ENCODE results near the gene ALDH16A1. TPM values are rescaled to one million over a fixed set of nuclear protein-coding genes. Genes with fewer than 3 reads are reported as not detected.

ALDH16A1 gene
- total and polyA plus RNA-seq, 10 of the 15 experiments (the other 5 are each of a cell fraction or from before 2014, with no cell fraction given), result 1.7 to 49.3 (median 18.1) TPM

DNA sequence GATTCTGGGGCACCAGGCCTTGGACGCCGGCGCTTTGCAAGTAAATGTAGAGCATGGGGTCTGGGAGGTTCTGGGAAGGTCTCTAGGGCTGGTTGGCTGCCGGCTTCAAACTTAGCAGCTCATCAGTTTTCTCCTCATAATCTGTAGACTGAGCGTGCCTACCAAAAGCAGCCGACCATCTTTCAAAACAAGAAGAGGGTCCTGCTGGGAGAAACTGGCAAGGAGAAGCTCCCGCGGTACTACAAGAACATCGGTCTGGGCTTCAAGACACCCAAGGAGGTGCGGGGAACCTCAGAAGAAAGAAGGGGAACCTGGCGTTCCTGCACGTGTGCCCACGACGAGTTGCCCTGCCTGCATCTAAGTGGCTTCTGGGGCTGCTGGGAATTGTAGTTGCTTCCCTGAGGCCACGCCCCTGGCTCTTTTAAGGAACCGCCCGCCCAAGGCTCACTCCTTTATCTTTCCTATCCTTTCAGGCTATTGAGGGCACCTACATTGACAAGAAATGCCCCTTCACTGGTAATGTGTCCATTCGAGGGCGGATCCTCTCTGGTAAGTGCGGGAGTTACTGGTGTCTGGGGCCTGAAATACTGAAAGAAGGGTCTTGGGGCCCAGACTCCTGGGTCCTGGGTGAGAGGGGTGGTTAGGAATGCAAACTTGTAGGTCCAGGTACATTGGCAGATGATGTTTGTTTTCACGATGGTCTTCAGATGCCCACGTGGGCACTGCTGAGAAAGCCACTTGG, 44.2 kb downstream of the ALDH16A1 start (continued):
- TF ChIP-seq, protein P1, sequence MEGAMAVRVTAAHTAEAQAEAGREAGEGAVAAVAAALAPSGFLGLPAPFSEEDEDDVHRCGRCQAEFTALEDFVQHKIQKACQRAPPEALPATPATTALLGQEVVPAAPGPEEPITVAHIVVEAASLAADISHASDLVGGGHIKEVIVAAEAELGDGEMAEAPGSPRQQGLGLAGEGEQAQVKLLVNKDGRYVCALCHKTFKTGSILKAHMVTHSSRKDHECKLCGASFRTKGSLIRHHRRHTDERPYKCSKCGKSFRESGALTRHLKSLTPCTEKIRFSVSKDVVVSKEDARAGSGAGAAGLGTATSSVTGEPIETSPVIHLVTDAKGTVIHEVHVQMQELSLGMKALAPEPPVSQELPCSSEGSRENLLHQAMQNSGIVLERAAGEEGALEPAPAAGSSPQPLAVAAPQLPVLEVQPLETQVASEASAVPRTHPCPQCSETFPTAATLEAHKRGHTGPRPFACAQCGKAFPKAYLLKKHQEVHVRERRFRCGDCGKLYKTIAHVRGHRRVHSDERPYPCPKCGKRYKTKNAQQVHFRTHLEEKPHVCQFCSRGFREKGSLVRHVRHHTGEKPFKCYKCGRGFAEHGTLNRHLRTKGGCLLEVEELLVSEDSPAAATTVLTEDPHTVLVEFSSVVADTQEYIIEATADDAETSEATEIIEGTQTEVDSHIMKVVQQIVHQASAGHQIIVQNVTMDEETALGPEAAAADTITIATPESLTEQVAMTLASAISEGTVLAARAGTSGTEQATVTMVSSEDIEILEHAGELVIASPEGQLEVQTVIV (IDR thresholded peaks at IDR 0.05; ENCODE audit: borderline replicate concordance, partially characterized antibody), result no peak
- TF ChIP-seq, protein P2, sequence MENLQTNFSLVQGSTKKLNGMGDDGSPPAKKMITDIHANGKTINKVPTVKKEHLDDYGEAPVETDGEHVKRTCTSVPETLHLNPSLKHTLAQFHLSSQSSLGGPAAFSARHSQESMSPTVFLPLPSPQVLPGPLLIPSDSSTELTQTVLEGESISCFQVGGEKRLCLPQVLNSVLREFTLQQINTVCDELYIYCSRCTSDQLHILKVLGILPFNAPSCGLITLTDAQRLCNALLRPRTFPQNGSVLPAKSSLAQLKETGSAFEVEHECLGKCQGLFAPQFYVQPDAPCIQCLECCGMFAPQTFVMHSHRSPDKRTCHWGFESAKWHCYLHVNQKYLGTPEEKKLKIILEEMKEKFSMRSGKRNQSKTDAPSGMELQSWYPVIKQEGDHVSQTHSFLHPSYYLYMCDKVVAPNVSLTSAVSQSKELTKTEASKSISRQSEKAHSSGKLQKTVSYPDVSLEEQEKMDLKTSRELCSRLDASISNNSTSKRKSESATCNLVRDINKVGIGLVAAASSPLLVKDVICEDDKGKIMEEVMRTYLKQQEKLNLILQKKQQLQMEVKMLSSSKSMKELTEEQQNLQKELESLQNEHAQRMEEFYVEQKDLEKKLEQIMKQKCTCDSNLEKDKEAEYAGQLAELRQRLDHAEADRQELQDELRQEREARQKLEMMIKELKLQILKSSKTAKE (IDR thresholded peaks at IDR 0.05; ENCODE audit: low read depth, poor library complexity, severe bottlenecking), result no peak
- no peak for TF ChIP-seq JUND (IDR thresholded peaks at IDR 0.05; ENCODE audit: low read depth, low read length)
- TF ChIP-seq TARDBP (IDR thresholded peaks at IDR 0.05; ENCODE audit: borderline replicate concordance), result no peak
- TF ChIP-seq ESRRA (IDR thresholded peaks at IDR 0.05; ENCODE audit: low read length), result no peak
- TF ChIP-seq GABPA (IDR thresholded peaks at IDR 0.05; ENCODE audit: low read depth), result no peak
- TF ChIP-seq, protein P3, sequence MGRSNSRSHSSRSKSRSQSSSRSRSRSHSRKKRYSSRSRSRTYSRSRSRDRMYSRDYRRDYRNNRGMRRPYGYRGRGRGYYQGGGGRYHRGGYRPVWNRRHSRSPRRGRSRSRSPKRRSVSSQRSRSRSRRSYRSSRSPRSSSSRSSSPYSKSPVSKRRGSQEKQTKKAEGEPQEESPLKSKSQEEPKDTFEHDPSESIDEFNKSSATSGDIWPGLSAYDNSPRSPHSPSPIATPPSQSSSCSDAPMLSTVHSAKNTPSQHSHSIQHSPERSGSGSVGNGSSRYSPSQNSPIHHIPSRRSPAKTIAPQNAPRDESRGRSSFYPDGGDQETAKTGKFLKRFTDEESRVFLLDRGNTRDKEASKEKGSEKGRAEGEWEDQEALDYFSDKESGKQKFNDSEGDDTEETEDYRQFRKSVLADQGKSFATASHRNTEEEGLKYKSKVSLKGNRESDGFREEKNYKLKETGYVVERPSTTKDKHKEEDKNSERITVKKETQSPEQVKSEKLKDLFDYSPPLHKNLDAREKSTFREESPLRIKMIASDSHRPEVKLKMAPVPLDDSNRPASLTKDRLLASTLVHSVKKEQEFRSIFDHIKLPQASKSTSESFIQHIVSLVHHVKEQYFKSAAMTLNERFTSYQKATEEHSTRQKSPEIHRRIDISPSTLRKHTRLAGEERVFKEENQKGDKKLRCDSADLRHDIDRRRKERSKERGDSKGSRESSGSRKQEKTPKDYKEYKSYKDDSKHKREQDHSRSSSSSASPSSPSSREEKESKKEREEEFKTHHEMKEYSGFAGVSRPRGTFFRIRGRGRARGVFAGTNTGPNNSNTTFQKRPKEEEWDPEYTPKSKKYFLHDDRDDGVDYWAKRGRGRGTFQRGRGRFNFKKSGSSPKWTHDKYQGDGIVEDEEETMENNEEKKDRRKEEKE (IDR thresholded peaks at IDR 0.05), result no peak
- TF ChIP-seq CREB1 (IDR thresholded peaks at IDR 0.05; ENCODE audit: low read depth), result peak; percentile 66
- TF ChIP-seq, protein P4, sequence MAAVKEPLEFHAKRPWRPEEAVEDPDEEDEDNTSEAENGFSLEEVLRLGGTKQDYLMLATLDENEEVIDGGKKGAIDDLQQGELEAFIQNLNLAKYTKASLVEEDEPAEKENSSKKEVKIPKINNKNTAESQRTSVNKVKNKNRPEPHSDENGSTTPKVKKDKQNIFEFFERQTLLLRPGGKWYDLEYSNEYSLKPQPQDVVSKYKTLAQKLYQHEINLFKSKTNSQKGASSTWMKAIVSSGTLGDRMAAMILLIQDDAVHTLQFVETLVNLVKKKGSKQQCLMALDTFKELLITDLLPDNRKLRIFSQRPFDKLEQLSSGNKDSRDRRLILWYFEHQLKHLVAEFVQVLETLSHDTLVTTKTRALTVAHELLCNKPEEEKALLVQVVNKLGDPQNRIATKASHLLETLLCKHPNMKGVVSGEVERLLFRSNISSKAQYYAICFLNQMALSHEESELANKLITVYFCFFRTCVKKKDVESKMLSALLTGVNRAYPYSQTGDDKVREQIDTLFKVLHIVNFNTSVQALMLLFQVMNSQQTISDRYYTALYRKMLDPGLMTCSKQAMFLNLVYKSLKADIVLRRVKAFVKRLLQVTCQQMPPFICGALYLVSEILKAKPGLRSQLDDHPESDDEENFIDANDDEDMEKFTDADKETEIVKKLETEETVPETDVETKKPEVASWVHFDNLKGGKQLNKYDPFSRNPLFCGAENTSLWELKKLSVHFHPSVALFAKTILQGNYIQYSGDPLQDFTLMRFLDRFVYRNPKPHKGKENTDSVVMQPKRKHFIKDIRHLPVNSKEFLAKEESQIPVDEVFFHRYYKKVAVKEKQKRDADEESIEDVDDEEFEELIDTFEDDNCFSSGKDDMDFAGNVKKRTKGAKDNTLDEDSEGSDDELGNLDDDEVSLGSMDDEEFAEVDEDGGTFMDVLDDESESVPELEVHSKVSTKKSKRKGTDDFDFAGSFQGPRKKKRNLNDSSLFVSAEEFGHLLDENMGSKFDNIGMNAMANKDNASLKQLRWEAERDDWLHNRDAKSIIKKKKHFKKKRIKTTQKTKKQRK (IDR thresholded peaks at IDR 0.05; ENCODE audit: low read depth, low read length), result no peak
- no peak for TF ChIP-seq ZNF384 (IDR thresholded peaks at IDR 0.05; ENCODE audit: borderline replicate concordance, low read depth, low read length)
- 0 out of 2 replicates have a peak, but pooled peaks have one; percentile 16 for TF ChIP-seq HDGF (IDR thresholded peaks at IDR 0.05)
- TF ChIP-seq CEBPB (IDR thresholded peaks at IDR 0.05; ENCODE audit: borderline replicate concordance in 1 of 2, low read depth in 2 of 2, low read length in 2 of 2), result no peak
- no peak for TF ChIP-seq HDAC2 (IDR thresholded peaks at IDR 0.05)
- TF ChIP-seq JUNB (IDR thresholded peaks at IDR 0.05), result no peak
- TF ChIP-seq CBX3 (IDR thresholded peaks at IDR 0.05; ENCODE audit: borderline replicate concordance, low read depth), result no peak
- TF ChIP-seq POLR2AphosphoS5 (IDR thresholded peaks at IDR 0.05; ENCODE audit: low read length), result no peak
- TF ChIP-seq NFXL1 (IDR thresholded peaks at IDR 0.05; ENCODE audit: borderline replicate concordance), result no peak
- TF ChIP-seq HDAC6 (IDR thresholded peaks at IDR 0.05; ENCODE audit: unreplicated experiment), result no peak
- no peak for TF ChIP-seq SREBF1 (IDR thresholded peaks at IDR 0.05; ENCODE audit: low read length)

Data from GM12878 (cell line).